ENCODE results near the gene CREB5. TPM values are rescaled to one million over a fixed set of nuclear protein-coding genes. Genes with fewer than 3 reads are reported as not detected.

CREB5 gene
- total and polyA plus RNA-seq, 2 of the 8 experiments (the other 6 are each of a cell fraction or from before 2014, with no cell fraction given): 2.4 to 2.7 TPM

GRCh38 chr7:28531291-28531690 lies 119.0 kb downstream of the CREB5 start:
- Histone ChIP-seq H3K4me1 (replicated peaks in 1 of 4; ENCODE audit: control insufficient read depth in 3 of 4, insufficient read depth in 4 of 4, low read length in 3 of 4) (peaks cover 1 to 6% (median 5%) of the 10 kb centered on the region in 4 experiments; a peak in 5 of 7 replicates), H4K20me1 (replicated peaks in 1 of 2; ENCODE audit: control insufficient read depth in 1 of 2, insufficient read depth in 2 of 2, low read length in 2 of 2) (no peaks in the 10 kb centered on the region), H4K91ac (replicated peaks; ENCODE audit: insufficient read length, low read length) (peak overlapping the region; percentile 40), H3K14ac (ENCODE audit: insufficient read length) (no peak overlapping the region), H3K4me2 (ENCODE audit: insufficient read depth in 1 of 2, low read depth in 2 of 2, low read length in 2 of 2) (no peak overlapping the region; a peak in 1 of 4 replicates), H3K79me1 (ENCODE audit: low read depth, low read length) (no peaks in the 10 kb centered on the region), H2AFZ (ENCODE audit: low read length) (no peak overlapping the region), H3K79me2 (ENCODE audit: control insufficient read depth in 1 of 2, insufficient read depth in 2 of 2, low read length in 2 of 2) (no peaks in the 10 kb centered on the region), H3K56ac (replicated peaks; ENCODE audit: insufficient read length, low read depth, low read length) (no peak overlapping the region), H4K8ac (ENCODE audit: extremely low read depth, insufficient read depth, low read length) (no peak overlapping the region), H3K4me3 (ENCODE audit: extremely low read depth in 1 of 4, insufficient read depth in 2 of 4, low read depth in 3 of 4, low read length in 4 of 4) (no peak overlapping the region), H2BK5ac (ENCODE audit: low read depth, low read length) (no peak overlapping the region), H2BK120ac (replicated peaks; ENCODE audit: low read depth, low read length) (peak overlapping the region; percentile 25), H3K23ac (ENCODE audit: insufficient read length) (no peak overlapping the region), H3K18ac (ENCODE audit: extremely low read depth, low read length) (no peak overlapping the region), H3K27me3 (replicated peaks in 1 of 4; ENCODE audit: control insufficient read depth in 3 of 4, extremely low read depth in 1 of 4, insufficient read depth in 3 of 4, low read length in 3 of 4) (no peaks in the 10 kb centered on the region; a peak in 1 of 7 replicates), H3K27ac (ENCODE audit: low read depth, low read length) (no peak overlapping the region), H3K4ac (replicated peaks; ENCODE audit: insufficient read length, low read depth, low read length) (no peak overlapping the region), H4K5ac (ENCODE audit: insufficient read length, low read depth, low read length) (no peak overlapping the region), H3K36me3 (ENCODE audit: control insufficient read depth in 2 of 4, insufficient read depth in 4 of 4, low read length in 3 of 4) (no peaks in the 10 kb centered on the region), H3K9me3 (ENCODE audit: insufficient read depth in 2 of 2, low read depth in 1 of 2, low read length in 1 of 2) (no peaks in the 10 kb centered on the region), H2BK15ac (ENCODE audit: low read length) (peak overlapping the region; percentile 77), H2AK5ac (ENCODE audit: low read depth, low read length) (0 out of 2 replicates have a peak overlapping the region, but pooled peaks have one; percentile 88), H2BK12ac (ENCODE audit: low read depth, low read length) (no peak overlapping the region), H3K9ac (replicated peaks in 1 of 4; ENCODE audit: extremely low read depth in 1 of 4, low read depth in 3 of 4, low read length in 3 of 4) (no peak overlapping the region), H2BK20ac (ENCODE audit: low read length) (0 out of 2 replicates have a peak overlapping the region, but pooled peaks have one; percentile 75), H3K23me2 (ENCODE audit: low read depth, low read length) (no peaks in the 10 kb centered on the region)
- POLR2A ChIA-PET (ENCODE audit: partially characterized antibody): no interaction called here
- TF ChIP-seq ASH2L (IDR thresholded peaks at IDR 0.05; ENCODE audit: low read length) (no peak), GTF2F1 (IDR thresholded peaks at IDR 0.05; ENCODE audit: borderline replicate concordance, low read depth, low read length) (no peak), RBBP5 (IDR thresholded peaks at IDR 0.05; ENCODE audit: borderline replicate concordance, low read depth, low read length) (no peak), NANOG (IDR thresholded peaks at IDR 0.05; ENCODE audit: insufficient read depth, low read depth, low read length, poor library complexity, severe bottlenecking) (no peak)
- WGBS, 2 experiments (ENCODE audit: extremely low coverage in 1 of 2, insufficient coverage in 1 of 2, insufficient read length in 1 of 2, insufficient replicate concordance in 2 of 2, low coverage in 1 of 2, low lambda C conversion rate in 2 of 2, missing lambda C conversion rate in 1 of 2): 86% methylated on average over 3 of the region's 3 CpGs; no CpG with 5 or more reads in 1 of the 2 experiments
- CTCF ChIA-PET (ENCODE audit: partially characterized antibody): interaction anchor here (0.9 to 2.1 kb wide), 2 partner anchors 14 to 197 kb away, joined by 3 to 9 read pairs; no protein-coding TSS in a partner anchor
- FAIRE-seq (no peak), DNase-seq (ENCODE audit: low read depth in 1 of 2, low spot score in 2 of 2) (no peak)
